HepG2 (cell line): Measurements from ENCODE around the gene ITIH2. TPM values are rescaled to one million over a fixed set of nuclear protein-coding genes. Genes with fewer than 3 reads are reported as not detected.

Experiments
- ATAC-seq: fragments of 200-7000 bp; cut with Tn5 transposase; 3 replicates; pipeline ENCODE4 v1.9.1; 2020; ENCODE audit warnings: mild to moderate bottlenecking, moderate library complexity
- BruUV-seq: library from RNA; stranded (reverse); fragments of 400-500 nt; replicated peaks from 2 replicates; lab custom pipeline; 2021; lab: Mats Ljungman, UMichigan
- CTCF ChIA-PET: fragments of 300-600 bp; formaldehyde crosslinking; extraction: SDS; loops from one replicate; lab custom pipeline; 2021; ENCODE audit warnings: low total read pairs, inconsistent platforms, low intra/inter-chr PET ratio; lab: Yijun Ruan, JAX
- POLR2A ChIA-PET: fragments of 350-600 bp; sonication (Branson Sonifier 250); formaldehyde crosslinking; loops from one replicate; lab custom pipeline; 2020; ENCODE audit warnings: antibody characterized with exemption, inconsistent platforms; lab: Yijun Ruan, JAX
- DNase-seq: peaks from one replicate; pipeline ENCODE4 v3.0.0-alpha.2; 2015; ENCODE audit warnings: low spot score
- FAIRE-seq: peaks from 3 replicates; lab custom pipeline; 2011; peaks lifted over from hg19 to GRCh38; lab: Jason Lieb, UNC
- H2AFZ ChIP-seq: one replicate; pipeline ENCODE4 v1.6.1; 2011; ENCODE audit warnings: low read length, inconsistent platforms
- H3K27ac ChIP-seq: fragments of 300-600 bp; 3 replicates; pipeline ENCODE4 v1.8.0; 2011; ENCODE audit warnings: mixed run types, mild to moderate bottlenecking, mixed read lengths, low read length, inconsistent platforms; ENCODE audit not compliant: insufficient read depth; ENCODE audit errors: extremely low read length
- H3K27me3 ChIP-seq, 2 experiments: fragments of 200-600 bp in 1 of 2; 2 replicates in 1 of 2; 3 replicates in 1 of 2; pipeline versions ENCODE4 v1.6.0 to v1.8.0; 2011; ENCODE audit warnings: low read length in 2 of 2, mild to moderate bottlenecking in 2 of 2, moderate library complexity in 2 of 2, inconsistent platforms in 1 of 2; ENCODE audit not compliant: insufficient read depth in 2 of 2, control insufficient read depth in 1 of 2
- H3K36me3 ChIP-seq, 2 experiments: fragments of 200-600 bp in 1 of 2; replicated peaks in 1 of 2; 2 replicates in 1 of 2; 3 replicates in 1 of 2; pipeline versions ENCODE4 v1.5.1 to v1.8.0; 2011; ENCODE audit warnings: low read length in 2 of 2, inconsistent platforms in 1 of 2; ENCODE audit not compliant: insufficient read depth in 2 of 2, control insufficient read depth in 1 of 2
- H3K4me1 ChIP-seq: 2 replicates; pipeline ENCODE4 v1.5.1; 2012; ENCODE audit warnings: low read length, inconsistent platforms; ENCODE audit not compliant: insufficient read depth
- H3K4me2 ChIP-seq: 2 replicates; pipeline ENCODE4 v1.6.0; 2011; ENCODE audit warnings: low read depth, low read length, inconsistent platforms
- H3K4me3 ChIP-seq, 3 experiments: fragments of 200-600 bp in 1 of 3; sonication (generic), shearing (Covaris generic) in 1 of 3; replicated peaks in 1 of 3; 2 replicates each; pipeline ENCODE4 v1.5.1; 2011 to 2016; ENCODE audit warnings: low read length in 3 of 3, inconsistent platforms in 2 of 3, low read depth in 2 of 3, mild to moderate bottlenecking in 2 of 3, control low read depth in 1 of 3, mixed read lengths in 1 of 3; ENCODE audit not compliant: insufficient read depth in 1 of 3
- H3K79me2 ChIP-seq: one replicate; pipeline ENCODE4 v1.6.1; 2011; ENCODE audit warnings: low read length, inconsistent platforms; ENCODE audit not compliant: insufficient read depth
- H3K9ac ChIP-seq: 2 replicates; pipeline ENCODE4 v1.6.0; 2011; ENCODE audit warnings: mild to moderate bottlenecking, low read depth, low read length, inconsistent platforms; ENCODE audit not compliant: insufficient read depth
- H3K9me3 ChIP-seq: 2 replicates; pipeline ENCODE4 v1.5.1; 2012; ENCODE audit warnings: mild to moderate bottlenecking, low read length
- H4K20me1 ChIP-seq: 2 replicates; pipeline ENCODE4 v1.6.0; 2011; ENCODE audit warnings: inconsistent platforms, mild to moderate bottlenecking, low read length, moderate library complexity; ENCODE audit not compliant: insufficient read depth
- HOXA9 ChIP-seq: sonication (generic); formaldehyde crosslinking; IDR thresholded peaks from 2 replicates; pipeline ENCODE4 v1.8.1; 2022; ENCODE audit warnings: missing genetic modification reagents, mild to moderate bottlenecking, moderate library complexity, borderline replicate concordance
- RARG ChIP-seq: sonication (generic); formaldehyde crosslinking; IDR thresholded peaks from 2 replicates; pipeline ENCODE4 v1.4.0; 2020; ENCODE audit warnings: low read depth, mild to moderate bottlenecking, missing genetic modification reagents
- ZNF121 ChIP-seq: sonication (generic); formaldehyde crosslinking; IDR thresholded peaks from 2 replicates; pipeline ENCODE4 v1.5.0; 2020; ENCODE audit warnings: mild to moderate bottlenecking, missing genetic modification reagents
- ZNF468 ChIP-seq: sonication (generic); formaldehyde crosslinking; IDR thresholded peaks from 2 replicates; pipeline ENCODE4 v1.8.0; 2022; ENCODE audit warnings: mild to moderate bottlenecking, moderate library complexity, missing genetic modification reagents
- ZNF501 ChIP-seq: sonication (generic); formaldehyde crosslinking; IDR thresholded peaks from 2 replicates; pipeline ENCODE4 v1.5.1; 2020; ENCODE audit warnings: mild to moderate bottlenecking, moderate library complexity, missing genetic modification reagents
- ZNF547 ChIP-seq: sonication (generic); formaldehyde crosslinking; IDR thresholded peaks from 2 replicates; pipeline ENCODE4 v1.5.1; 2020; ENCODE audit warnings: mild to moderate bottlenecking, missing genetic modification reagents
- WGBS: methylation state at CpG from one replicate; pipeline ENCODE4 v1.1.6; 2017; ENCODE audit warnings: low lambda C conversion rate; 5-methylcytosine and 5-hydroxymethylcytosine counted together
- in situ Hi-C: cut with HindIII; loops from 2 replicates; pipeline ENCODE4 v1.10.0; 2017; ENCODE audit warnings: low pct_unique_long_range_greater_than_20kb; ENCODE audit not compliant: extremely low pct_ligation_motif_present
- intact Hi-C: fragments of 100-400 bp; cut with micrococcal nuclease; formaldehyde crosslinking; loops from one replicate; pipeline ENCODE4 v1.10.0; 2022; ENCODE audit not compliant: unreplicated experiment
- polyA plus RNA-seq, 8 experiments: library from polyadenylated mRNA; depleted of rRNA in 3 of 8; stranded (reverse) in 7 of 8; unstranded in 1 of 8; fragments of >200 nt; fragmentation: Illumina TruSeq in 4 of 8; extraction: Trizol in 4 of 8; gene quantifications; 2 replicates each; pipeline versions ENCODE4 v1.2.1 to v1.2.3, GENCODE V29; 2011 to 2016; ENCODE audit warnings: low read depth in 4 of 8, missing spikeins in 1 of 8, mixed read lengths in 1 of 8; ENCODE audit not compliant: insufficient read depth in 1 of 8
- total RNA-seq, 5 experiments: library from RNA; depleted of rRNA; stranded (reverse); fragments of >200 nt; fragmentation: Illumina TruSeq; extraction: Trizol; gene quantifications; 2 replicates each; pipeline ENCODE4 v1.2.3, GENCODE V29; 2016; ENCODE audit warnings: low read depth in 1 of 5

Gene ITIH2
- total and polyA plus RNA-seq, 2 of the 13 experiments (the other 11 are each of a cell fraction or from before 2014, with no cell fraction given): 1,197 to 1,427 TPM

DNA sequence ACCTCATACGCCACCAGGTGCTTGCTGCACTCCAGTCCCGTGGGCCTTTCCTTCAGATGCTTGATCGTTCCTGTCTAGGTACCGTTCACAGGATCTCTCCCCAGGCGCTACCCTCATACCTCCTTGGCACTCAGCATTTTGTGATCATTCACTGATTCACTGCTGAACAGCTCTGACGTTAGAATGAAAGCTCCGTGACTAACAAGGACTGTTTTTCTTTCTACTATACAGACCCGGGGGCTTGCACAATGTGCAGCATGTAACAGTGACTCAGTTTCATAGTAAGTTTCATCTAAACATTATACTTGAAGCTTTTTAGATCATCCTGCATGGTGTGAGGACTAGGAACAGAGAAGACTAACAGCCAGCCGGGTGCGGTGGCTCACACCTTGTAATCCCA is 64.1 kb downstream of the ITIH2 start (continued):
- TF ChIP-seq RARG: no peak
- TF ChIP-seq, all 625 proteins: peak for 0

GRCh38 chr10:7768417-7768816 is 65.3 kb downstream of the ITIH2 start:
- FAIRE-seq (no peak), ATAC-seq (no peak), DNase-seq (no peak)
- H3K4me1 ChIP-seq: no peaks in the 10 kb centered on the region
- no peak overlapping the region for H3K27ac ChIP-seq
- no peaks in the 10 kb centered on the region for H4K20me1 ChIP-seq
- intact Hi-C loops (no loop called here), in situ Hi-C loops (loop anchor here (25.0 kb wide), 1 partner anchor 1544 kb away; no protein-coding TSS in a partner anchor)
- H2AFZ ChIP-seq: no peak overlapping the region
- no peaks in the 10 kb centered on the region for H3K79me2 ChIP-seq
- WGBS: 96% methylated on average over 7 of the region's 7 CpGs
- CTCF ChIA-PET: no interaction called here
- peaks cover 15 to 60% of the 10 kb centered on the region in 2 experiments for H3K36me3 ChIP-seq
- H3K9me3 ChIP-seq: no peaks in the 10 kb centered on the region
- no peak for TF ChIP-seq ZNF501 (CRISPR knock-in tag)
- no peak for TF ChIP-seq ZNF547 (CRISPR knock-in tag)
- no peak for TF ChIP-seq ZNF468
- no peak overlapping the region for H3K4me2 ChIP-seq
- POLR2A ChIA-PET: no interaction called here
- H3K4me3 ChIP-seq: no peak overlapping the region
- no peak overlapping the region for H3K9ac ChIP-seq
- no peaks in the 10 kb centered on the region for H3K27me3 ChIP-seq
- no TSS peak for BruUV-seq

DNA sequence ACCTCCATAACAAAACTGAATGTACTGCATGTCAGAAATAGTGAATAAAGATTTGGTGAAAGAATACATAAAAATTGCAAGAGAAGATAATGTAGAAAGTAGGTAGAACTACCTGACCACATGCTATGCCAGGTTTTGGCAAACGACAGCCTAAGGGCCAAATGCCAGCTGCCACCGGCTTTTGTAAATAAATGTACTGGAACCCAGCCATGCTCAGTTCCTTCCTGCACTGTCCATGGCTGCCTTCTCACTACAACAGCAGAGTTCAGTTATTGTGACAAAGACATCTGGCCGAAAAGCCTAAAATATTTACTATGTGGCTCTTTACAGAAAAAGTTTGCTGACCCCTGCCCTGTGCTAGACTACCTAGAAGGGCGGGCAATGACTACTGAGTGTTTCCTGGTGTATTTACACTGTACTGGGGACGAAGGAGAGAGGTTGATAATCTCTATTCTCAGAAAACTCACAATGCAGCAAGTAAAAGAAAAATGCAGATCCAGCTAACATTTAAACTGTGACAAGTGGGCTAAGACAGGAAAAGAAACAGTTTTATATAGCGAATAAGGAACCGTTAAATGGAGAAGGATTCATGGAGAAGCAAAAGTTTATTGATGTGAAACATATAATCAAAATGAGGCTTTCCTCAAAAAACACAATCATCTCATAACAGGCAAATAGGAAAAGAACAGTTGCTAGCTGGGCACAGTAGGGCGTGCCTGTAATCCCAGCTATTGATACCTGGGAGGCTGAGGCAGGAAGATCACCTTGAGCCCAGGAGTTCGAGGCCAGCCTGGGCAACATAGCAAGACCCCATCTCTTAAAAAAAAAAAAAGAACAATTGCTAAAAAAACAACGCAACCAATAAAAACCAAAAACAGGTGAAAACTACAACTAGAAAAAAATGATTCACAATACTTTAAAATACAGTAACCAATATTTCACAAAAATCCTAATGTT is 71.0 kb downstream of the ITIH2 start:
- POLR2A ChIA-PET: interaction anchor here (0.7 kb wide), 1 partner anchor 18 kb away, joined by 3 read pairs; no protein-coding TSS in a partner anchor
- no peaks in the 10 kb centered on the region for H3K9me3 ChIP-seq
- no peak overlapping the region for H3K4me3 ChIP-seq
- H3K79me2 ChIP-seq: no peaks in the 10 kb centered on the region
- H3K4me2 ChIP-seq: no peak overlapping the region
- TF ChIP-seq HOXA9 (CRISPR knock-in tag) (no peak), ZNF121 (peak; percentile 74)
- H3K36me3 ChIP-seq: peaks cover 19 to 60% of the 10 kb centered on the region in 2 experiments
- WGBS: 86% methylated on average over 10 of the region's 10 CpGs
- intact Hi-C loops: no loop called here
- no peak for ATAC-seq
- no peak for FAIRE-seq
- CTCF ChIA-PET: no interaction called here
- H3K27me3 ChIP-seq: no peaks in the 10 kb centered on the region
- no peaks in the 10 kb centered on the region for H3K4me1 ChIP-seq
- no peak overlapping the region for H3K9ac ChIP-seq
- no peaks in the 10 kb centered on the region for H4K20me1 ChIP-seq
- DNase-seq: no peak
- H2AFZ ChIP-seq: no peak overlapping the region
- no TSS peak for BruUV-seq
- in situ Hi-C loops: loop anchor here (25.0 kb wide), 1 partner anchor 1538 kb away; no protein-coding TSS in a partner anchor
- no peak overlapping the region for H3K27ac ChIP-seq
